ENCODE results near the gene CDH13. TPM values are rescaled to one million over a fixed set of nuclear protein-coding genes. Genes with fewer than 3 reads are reported as not detected.

Gene CDH13
- total and polyA plus RNA-seq, 2 of the 8 experiments (the other 6 are each of a cell fraction or from before 2014, with no cell fraction given), result 2.3 to 2.4 TPM

DNA sequence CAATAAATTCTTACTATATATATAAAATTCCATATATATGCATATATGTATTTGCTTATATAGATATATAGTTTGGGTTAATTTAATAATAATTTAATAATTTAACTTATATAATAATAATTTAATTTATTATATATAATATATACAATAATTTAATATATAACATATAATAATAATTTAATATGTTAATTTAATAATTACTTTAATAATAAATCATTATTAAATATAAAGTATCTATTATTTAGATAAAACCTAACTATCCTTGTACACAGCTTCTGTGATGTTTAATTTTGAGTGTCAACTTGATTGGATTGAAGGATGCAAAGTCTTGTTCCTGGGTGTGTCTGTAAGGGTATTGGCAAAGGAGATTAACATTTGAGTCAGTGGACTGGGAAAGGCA, 40.6 kb upstream of the CDH13 start (continued):
- no peak for TF ChIP-seq EP300 (IDR thresholded peaks at IDR 0.05; ENCODE audit: borderline replicate concordance in 1 of 2, low read depth in 2 of 2, low read length in 2 of 2)
